OCI-LY1 (cell line): ENCODE data around the gene PLEKHA8.

Source experiments
- H2AFZ ChIP-seq: fragments of 200-600 bp; sonication (generic), shearing (Covaris generic); 2 replicates; pipeline ENCODE4 v1.6.0; 2014; ENCODE audit warnings: antibody characterized with exemption, mild to moderate bottlenecking, low read length
- H3F3A ChIP-seq: fragments of 200-600 bp; sonication (generic), shearing (Covaris generic); 2 replicates; pipeline ENCODE4 v1.6.0; 2014; ENCODE audit warnings: mild to moderate bottlenecking, antibody characterized with exemption, low read length, moderate library complexity; ENCODE audit not compliant: insufficient read depth
- H3K27ac ChIP-seq: fragments of 200-600 bp; sonication (generic); 2 replicates; pipeline ENCODE4 v1.5.1; 2014; ENCODE audit warnings: low read length, mixed run types, mild to moderate bottlenecking, low read depth; ENCODE audit not compliant: poor library complexity, severe bottlenecking
- H3K27me3 ChIP-seq: fragments of 200-600 bp; sonication (generic); 2 replicates; pipeline ENCODE4 v1.6.0; 2014; ENCODE audit warnings: antibody characterized with exemption, mild to moderate bottlenecking, low read length, moderate library complexity; ENCODE audit not compliant: insufficient read depth
- H3K36me3 ChIP-seq: fragments of 200-600 bp; sonication (generic); 2 replicates; pipeline ENCODE4 v1.6.1; 2014; ENCODE audit warnings: mild to moderate bottlenecking, antibody characterized with exemption, low read length, moderate library complexity, mixed read lengths; ENCODE audit not compliant: insufficient read depth
- H3K4me1 ChIP-seq: fragments of 200-600 bp; sonication (generic); 2 replicates; pipeline ENCODE4 v1.5.1; 2014; ENCODE audit warnings: mild to moderate bottlenecking, low read length, moderate library complexity; ENCODE audit not compliant: insufficient read depth, severe bottlenecking
- H3K4me2 ChIP-seq: fragments of 200-600 bp; sonication (generic), shearing (Covaris generic); 2 replicates; pipeline ENCODE4 v1.6.1; 2014; ENCODE audit warnings: low read length
- H3K4me3 ChIP-seq: fragments of 200-600 bp; sonication (generic); 2 replicates; pipeline ENCODE4 v1.5.1; 2014; ENCODE audit warnings: low read length, low read depth, mild to moderate bottlenecking, mixed read lengths; ENCODE audit not compliant: poor library complexity, severe bottlenecking
- H3K79me2 ChIP-seq: fragments of 200-600 bp; shearing (Covaris generic); 2 replicates; pipeline ENCODE4 v1.6.1; 2016; ENCODE audit warnings: mixed run types, low read length, mixed read lengths; ENCODE audit not compliant: insufficient read depth
- H3K9ac ChIP-seq: fragments of 200-600 bp; sonication (generic), shearing (Covaris generic); 2 replicates; pipeline ENCODE4 v1.6.1; 2014; ENCODE audit warnings: mild to moderate bottlenecking, low read length, mixed read lengths
- H3K9me2 ChIP-seq: fragments of 200-600 bp; sonication (generic), shearing (Covaris generic); 2 replicates; pipeline ENCODE4 v1.6.1; 2014; ENCODE audit warnings: low read depth, mild to moderate bottlenecking, low read length, mixed read lengths
- H3K9me3 ChIP-seq: fragments of 200-600 bp; shearing (Covaris generic); 2 replicates; pipeline ENCODE4 v1.6.1; 2014; ENCODE audit warnings: low read length, mixed read lengths
- H4K20me1 ChIP-seq: fragments of 200-600 bp; sonication (generic), shearing (Covaris generic); 2 replicates; pipeline ENCODE4 v1.6.0; 2016; ENCODE audit warnings: mild to moderate bottlenecking, low read length; ENCODE audit not compliant: insufficient read depth
- CTCF ChIP-seq: fragments of 200-600 bp; sonication (generic), shearing (Covaris generic); IDR thresholded peaks from 2 replicates; pipeline ENCODE4 v1.5.1; 2017; ENCODE audit warnings: mild to moderate bottlenecking, antibody characterized with exemption, low read length, moderate library complexity, mixed read lengths
- EZH2 ChIP-seq: fragments of 200-600 bp; sonication (generic), shearing (Covaris generic); IDR thresholded peaks from 2 replicates; pipeline ENCODE4 v1.8.0; 2017; ENCODE audit warnings: borderline replicate concordance, mixed run types, mild to moderate bottlenecking, antibody characterized with exemption, low read length, moderate library complexity, mixed read lengths

The PLEKHA8 gene

DNA sequence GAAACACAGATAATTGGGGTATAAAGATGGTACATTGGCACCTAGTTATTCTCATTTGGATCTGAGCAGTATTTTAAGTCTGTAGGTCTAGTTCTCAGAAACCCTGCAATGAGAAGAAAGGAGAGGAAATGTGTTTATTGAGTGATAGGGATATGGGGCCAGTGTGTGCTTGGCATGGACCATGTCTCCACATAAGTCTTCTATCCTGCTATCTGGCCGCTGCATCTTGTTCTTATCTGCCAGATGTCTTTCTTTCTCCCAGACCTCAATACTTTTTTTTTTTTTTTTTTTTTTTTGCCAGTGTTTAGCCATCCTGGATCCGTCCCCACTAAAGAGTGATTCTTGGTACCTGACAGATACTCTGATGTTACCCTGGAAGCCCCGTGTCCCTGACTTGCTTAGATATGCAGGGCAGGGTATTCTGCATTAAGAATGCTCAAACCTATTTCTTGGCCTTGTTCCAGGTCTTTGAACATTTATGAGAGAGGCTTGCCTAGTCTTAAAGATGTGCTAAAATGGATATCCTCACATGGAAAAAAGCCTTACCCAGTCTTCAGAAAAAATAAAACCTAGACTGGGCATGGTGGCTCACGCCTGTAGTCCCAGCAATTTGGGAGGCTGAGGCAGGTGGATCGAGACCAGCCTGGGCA is 116.6 kb downstream of the PLEKHA8 start:
- H2AFZ ChIP-seq: no peak overlapping the region
- H3K79me2 ChIP-seq: no peaks in the 10 kb centered on the region
- H3K36me3 ChIP-seq: no peaks in the 10 kb centered on the region
- H3K27ac ChIP-seq: no peak overlapping the region
- H3K4me2 ChIP-seq: no peak overlapping the region
- H3K4me1 ChIP-seq: peaks cover 18% of the 10 kb centered on the region
- no peaks in the 10 kb centered on the region for H3K9me3 ChIP-seq
- no peak overlapping the region for H3K9ac ChIP-seq
- no peaks in the 10 kb centered on the region for H3K9me2 ChIP-seq
- H3K4me3 ChIP-seq: no peak overlapping the region
- no peaks in the 10 kb centered on the region for H3K27me3 ChIP-seq
- TF ChIP-seq EZH2 (no peak), CTCF (no peak)
- H4K20me1 ChIP-seq: no peaks in the 10 kb centered on the region
- no peaks in the 10 kb centered on the region for H3F3A ChIP-seq

DNA sequence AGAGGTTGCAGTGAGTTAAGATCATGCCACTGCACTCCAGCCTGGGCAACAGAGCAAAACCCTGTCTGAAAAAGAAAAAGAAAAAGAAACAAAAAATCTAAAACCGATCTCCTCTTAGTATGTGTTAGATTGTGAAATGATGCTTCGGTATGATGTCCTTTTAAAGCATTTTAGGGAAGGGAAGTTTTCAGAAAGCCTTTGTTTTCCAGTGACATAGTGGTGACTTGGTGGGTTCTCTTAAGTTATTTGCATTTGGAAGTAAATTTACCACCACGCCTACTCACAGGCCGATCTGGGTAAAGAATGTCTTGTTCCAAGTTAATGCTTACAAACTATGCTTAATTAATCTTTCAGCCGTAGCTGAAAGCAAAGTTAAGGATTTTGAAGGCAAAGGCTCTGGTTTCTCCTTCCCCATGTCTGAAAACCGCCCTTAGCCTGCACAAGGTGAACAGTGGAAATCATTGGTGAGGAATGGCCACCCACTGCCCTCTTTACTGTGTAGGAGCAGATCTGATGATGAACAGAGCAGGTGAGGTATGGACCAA is 117.3 kb downstream of the PLEKHA8 start:
- no peaks in the 10 kb centered on the region for H3K9me2 ChIP-seq
- H3K4me3 ChIP-seq: no peak overlapping the region
- H3K9me3 ChIP-seq: no peaks in the 10 kb centered on the region
- no peaks in the 10 kb centered on the region for H3K36me3 ChIP-seq
- H2AFZ ChIP-seq: no peak overlapping the region
- no peak overlapping the region for H3K4me2 ChIP-seq
- no peak overlapping the region for H3K9ac ChIP-seq
- H3K4me1 ChIP-seq: peaks cover 18% of the 10 kb centered on the region
- H3K27me3 ChIP-seq: no peaks in the 10 kb centered on the region
- no peak overlapping the region for H3K27ac ChIP-seq
- no peaks in the 10 kb centered on the region for H4K20me1 ChIP-seq
- H3F3A ChIP-seq: no peaks in the 10 kb centered on the region
- no peaks in the 10 kb centered on the region for H3K79me2 ChIP-seq
- TF ChIP-seq EZH2: no peak

- Histone ChIP-seq H2AFZ (no peak overlapping the region), H3K36me3 (no peaks in the 10 kb centered on the region), H3K9ac (no peak overlapping the region), H3K9me2 (no peaks in the 10 kb centered on the region), H3K79me2 (no peaks in the 10 kb centered on the region), H3K27ac (no peak overlapping the region), H3K4me2 (no peak overlapping the region), H3F3A (no peaks in the 10 kb centered on the region), H3K9me3 (no peaks in the 10 kb centered on the region), H3K4me1 (peaks cover 18% of the 10 kb centered on the region), H4K20me1 (no peaks in the 10 kb centered on the region), H3K4me3 (no peak overlapping the region), H3K27me3 (no peaks in the 10 kb centered on the region)
- no peak for TF ChIP-seq EZH2
- no peak for TF ChIP-seq CTCF
Observed at GRCh38 chr7:30146127-30146612, 118.0 kb downstream of the PLEKHA8 start.

DNA sequence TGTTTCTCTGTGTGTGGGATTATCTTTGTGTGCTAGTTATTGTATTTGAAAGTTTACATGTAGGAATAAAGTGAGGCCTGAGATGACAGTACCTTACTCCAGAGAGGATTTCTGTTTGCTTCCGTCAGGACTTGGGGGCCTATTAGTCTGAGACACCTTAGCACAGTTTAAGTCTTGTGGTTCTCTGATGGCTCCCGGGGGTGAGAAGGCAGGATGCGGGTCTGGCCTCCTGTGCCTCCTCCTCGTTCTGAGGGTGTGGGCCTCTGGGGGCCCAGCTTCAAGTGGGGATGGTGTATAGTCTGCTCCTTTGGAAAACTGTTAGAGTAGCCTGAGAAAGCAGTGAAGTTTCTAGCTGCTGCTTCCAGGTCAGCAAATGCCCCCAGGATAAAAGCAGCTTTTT is 119.0 kb downstream of the PLEKHA8 start:
- TF ChIP-seq CTCF: no peak
- no peak for TF ChIP-seq EZH2

More for the DNA sequence above, 119.0 kb downstream of the PLEKHA8 start:
- Histone ChIP-seq H3K27ac (no peak overlapping the region), H3K27me3 (no peaks in the 10 kb centered on the region), H3K9me2 (no peaks in the 10 kb centered on the region), H2AFZ (no peak overlapping the region), H3K4me1 (peaks cover 18% of the 10 kb centered on the region), H3K36me3 (no peaks in the 10 kb centered on the region), H3F3A (no peaks in the 10 kb centered on the region), H3K9me3 (no peaks in the 10 kb centered on the region), H4K20me1 (no peaks in the 10 kb centered on the region), H3K4me3 (no peak overlapping the region), H3K9ac (no peak overlapping the region), H3K4me2 (no peak overlapping the region), H3K79me2 (no peaks in the 10 kb centered on the region)
